ENCODE data around the gene ULK3. TPM values are rescaled to one million over a fixed set of nuclear protein-coding genes. Genes with fewer than 3 reads are reported as not detected.

Gene ULK3
- total RNA-seq, 1 donor from 2014 or later: 37.3 TPM

DNA sequence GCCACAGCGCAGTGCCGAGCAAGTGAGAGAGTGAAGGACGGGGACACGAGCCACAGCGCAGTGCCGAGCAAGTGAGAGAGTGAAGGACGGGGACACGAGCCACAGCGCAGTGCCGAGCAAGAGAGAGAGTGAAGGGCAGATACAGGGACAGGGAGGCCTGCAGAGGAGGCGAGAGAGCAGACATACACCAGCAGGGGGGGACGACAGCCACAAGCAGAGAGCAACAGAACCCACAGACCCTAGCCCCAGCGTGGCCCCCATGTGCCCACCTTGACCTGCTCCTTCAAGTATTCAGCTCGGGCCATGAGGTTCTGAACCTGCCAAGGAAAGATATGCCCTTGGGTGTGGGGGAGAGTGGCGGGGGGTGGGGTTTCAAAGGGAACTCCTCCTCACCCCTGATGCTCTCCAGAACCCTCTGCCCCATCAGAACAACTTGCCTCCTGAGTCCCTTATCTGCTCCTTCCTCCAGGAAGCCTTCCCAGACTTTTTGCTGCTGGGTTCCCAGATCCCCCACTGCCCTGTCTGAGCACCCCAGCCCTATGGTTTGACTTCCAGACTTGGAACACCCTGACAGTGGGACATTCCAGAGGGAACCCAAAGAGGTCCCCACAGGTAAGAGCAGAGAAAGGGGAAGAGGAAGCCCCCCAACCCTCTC lies 5.3 kb downstream of the ULK3 start:
- H3K27me3 Mint-ChIP-seq: no peaks in the 10 kb centered on the region
- H3K9me3 Mint-ChIP-seq (ENCODE audit: low read depth): no peaks in the 10 kb centered on the region
- peaks cover 8% of the 10 kb centered on the region for H3K4me1 Mint-ChIP-seq (ENCODE audit: low read depth)
- DNase-seq (ENCODE audit: low spot score, unreplicated experiment): no peak
- TF ChIP-seq, protein P1, sequence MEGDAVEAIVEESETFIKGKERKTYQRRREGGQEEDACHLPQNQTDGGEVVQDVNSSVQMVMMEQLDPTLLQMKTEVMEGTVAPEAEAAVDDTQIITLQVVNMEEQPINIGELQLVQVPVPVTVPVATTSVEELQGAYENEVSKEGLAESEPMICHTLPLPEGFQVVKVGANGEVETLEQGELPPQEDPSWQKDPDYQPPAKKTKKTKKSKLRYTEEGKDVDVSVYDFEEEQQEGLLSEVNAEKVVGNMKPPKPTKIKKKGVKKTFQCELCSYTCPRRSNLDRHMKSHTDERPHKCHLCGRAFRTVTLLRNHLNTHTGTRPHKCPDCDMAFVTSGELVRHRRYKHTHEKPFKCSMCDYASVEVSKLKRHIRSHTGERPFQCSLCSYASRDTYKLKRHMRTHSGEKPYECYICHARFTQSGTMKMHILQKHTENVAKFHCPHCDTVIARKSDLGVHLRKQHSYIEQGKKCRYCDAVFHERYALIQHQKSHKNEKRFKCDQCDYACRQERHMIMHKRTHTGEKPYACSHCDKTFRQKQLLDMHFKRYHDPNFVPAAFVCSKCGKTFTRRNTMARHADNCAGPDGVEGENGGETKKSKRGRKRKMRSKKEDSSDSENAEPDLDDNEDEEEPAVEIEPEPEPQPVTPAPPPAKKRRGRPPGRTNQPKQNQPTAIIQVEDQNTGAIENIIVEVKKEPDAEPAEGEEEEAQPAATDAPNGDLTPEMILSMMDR (IDR thresholded peaks at IDR 0.05; ENCODE audit: unreplicated experiment): no peak
- peaks cover 2% of the 10 kb centered on the region for H3K36me3 Mint-ChIP-seq (ENCODE audit: insufficient read depth)
- no peak overlapping the region for H3K4me3 Mint-ChIP-seq (ENCODE audit: low read depth)
- no peak overlapping the region for H3K27ac Mint-ChIP-seq

DNA sequence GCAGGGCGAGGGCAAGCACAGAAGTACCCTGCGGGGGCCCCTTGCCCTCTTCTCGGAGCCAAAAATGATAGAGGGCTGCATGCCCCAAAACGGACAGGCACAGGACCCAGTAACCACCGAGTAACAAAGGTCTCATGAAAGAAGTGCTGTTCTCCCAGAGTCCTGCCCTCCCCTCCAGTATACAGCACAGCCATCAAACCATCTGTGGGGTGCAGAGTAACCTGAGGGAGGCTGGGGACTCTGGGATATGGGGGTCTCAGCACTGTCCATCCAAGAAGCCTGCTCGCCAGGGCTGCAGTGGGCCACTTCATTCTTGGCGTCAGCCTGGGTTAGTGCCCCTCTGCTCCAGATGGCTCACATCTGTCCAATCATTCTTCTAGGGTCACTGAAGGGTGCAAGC lies 6.1 kb downstream of the ULK3 start:
- H3K4me1 Mint-ChIP-seq (ENCODE audit: low read depth): peaks cover 2% of the 10 kb centered on the region
- peaks cover 2% of the 10 kb centered on the region for H3K36me3 Mint-ChIP-seq (ENCODE audit: insufficient read depth)
- H3K27me3 Mint-ChIP-seq: no peaks in the 10 kb centered on the region
- H3K27ac Mint-ChIP-seq: no peak overlapping the region
- H3K9me3 Mint-ChIP-seq (ENCODE audit: low read depth): no peaks in the 10 kb centered on the region
- H3K4me3 Mint-ChIP-seq (ENCODE audit: low read depth): no peak overlapping the region
- TF ChIP-seq, protein P1 (IDR thresholded peaks at IDR 0.05; ENCODE audit: unreplicated experiment): no peak
- no peak for DNase-seq (ENCODE audit: low spot score, unreplicated experiment)

DNA sequence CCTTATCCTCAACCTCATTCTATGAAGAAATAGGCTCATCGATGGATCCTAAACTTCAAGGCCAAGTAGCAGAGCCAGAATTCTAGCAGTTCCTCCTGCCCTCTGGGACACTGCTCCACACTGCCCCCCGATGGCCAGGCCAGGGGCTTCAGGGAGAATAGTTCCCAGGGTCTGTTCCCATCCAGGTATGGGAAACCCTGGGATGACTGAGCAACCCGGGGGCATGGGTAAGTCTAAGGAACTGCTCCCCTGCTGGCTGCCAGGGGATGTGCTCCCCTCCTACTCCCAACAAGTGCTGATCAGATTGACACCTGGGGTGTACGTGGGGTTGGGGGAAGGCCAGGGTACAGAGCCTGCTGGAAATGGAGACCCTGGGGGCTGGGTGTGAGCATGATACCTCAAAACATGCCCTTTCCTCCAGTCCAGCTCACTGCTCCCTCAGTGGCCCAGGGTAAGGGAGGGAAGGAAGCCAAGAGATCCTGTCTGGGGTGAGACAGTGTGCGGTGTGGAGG lies 7.6 kb downstream of the ULK3 start:
- Mint-ChIP-seq H3K9me3 (ENCODE audit: low read depth) (no peaks in the 10 kb centered on the region), H3K36me3 (ENCODE audit: insufficient read depth) (peaks cover 2% of the 10 kb centered on the region), H3K27me3 (peaks cover 3% of the 10 kb centered on the region), H3K4me1 (ENCODE audit: low read depth) (no peaks in the 10 kb centered on the region), H3K4me3 (ENCODE audit: low read depth) (no peak overlapping the region), H3K27ac (peak overlapping the region; percentile 21)
- peak; percentile 69 for DNase-seq (ENCODE audit: low spot score, unreplicated experiment)
- TF ChIP-seq, protein P1 (IDR thresholded peaks at IDR 0.05; ENCODE audit: unreplicated experiment): peak; percentile 75

DNA sequence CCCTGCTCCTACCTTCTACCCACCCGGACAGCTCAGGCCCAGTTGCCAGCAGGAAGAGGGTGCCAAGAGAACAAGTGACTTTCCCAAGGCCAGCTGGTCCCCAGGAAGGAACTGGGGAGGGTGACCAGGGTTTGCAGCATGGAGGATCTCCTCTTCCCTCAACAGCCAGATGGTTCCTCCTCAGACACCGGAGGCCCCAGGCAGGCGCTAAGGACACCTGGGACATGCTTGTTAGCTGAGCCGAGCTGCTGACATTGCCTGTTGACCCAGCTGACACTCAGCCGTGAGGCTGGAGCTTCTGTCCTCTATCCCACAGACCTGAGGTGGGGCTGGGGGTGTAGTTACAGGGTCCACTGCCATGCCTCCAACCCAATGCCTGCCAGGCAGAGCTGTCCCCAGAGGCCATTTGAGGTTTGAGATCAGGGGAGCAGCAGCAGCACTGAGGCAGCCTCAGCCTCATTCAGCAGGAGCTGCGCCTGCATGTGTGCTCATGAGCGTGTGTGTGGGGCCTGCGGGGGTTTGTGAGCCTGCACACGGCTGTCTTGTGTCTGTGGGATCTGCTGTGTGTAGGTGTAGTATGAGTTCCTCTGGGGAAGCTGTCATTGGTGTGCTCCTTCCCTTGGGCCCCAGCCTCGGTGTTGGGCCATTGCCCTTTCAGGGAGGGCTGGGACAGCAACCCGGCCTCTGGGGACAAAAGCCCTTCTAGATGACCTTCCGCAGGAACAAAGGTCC lies 9.4 kb downstream of the ULK3 start:
- TF ChIP-seq, protein P1 (IDR thresholded peaks at IDR 0.05; ENCODE audit: unreplicated experiment): no peak
- no peaks in the 10 kb centered on the region for H3K9me3 Mint-ChIP-seq (ENCODE audit: low read depth)
- DNase-seq (ENCODE audit: low spot score, unreplicated experiment): no peak
- peaks cover 2% of the 10 kb centered on the region for H3K36me3 Mint-ChIP-seq (ENCODE audit: insufficient read depth)
- H3K27me3 Mint-ChIP-seq: peaks cover 12% of the 10 kb centered on the region
- no peak overlapping the region for H3K27ac Mint-ChIP-seq
- H3K4me3 Mint-ChIP-seq (ENCODE audit: low read depth): no peak overlapping the region
- no peaks in the 10 kb centered on the region for H3K4me1 Mint-ChIP-seq (ENCODE audit: low read depth)

DNA sequence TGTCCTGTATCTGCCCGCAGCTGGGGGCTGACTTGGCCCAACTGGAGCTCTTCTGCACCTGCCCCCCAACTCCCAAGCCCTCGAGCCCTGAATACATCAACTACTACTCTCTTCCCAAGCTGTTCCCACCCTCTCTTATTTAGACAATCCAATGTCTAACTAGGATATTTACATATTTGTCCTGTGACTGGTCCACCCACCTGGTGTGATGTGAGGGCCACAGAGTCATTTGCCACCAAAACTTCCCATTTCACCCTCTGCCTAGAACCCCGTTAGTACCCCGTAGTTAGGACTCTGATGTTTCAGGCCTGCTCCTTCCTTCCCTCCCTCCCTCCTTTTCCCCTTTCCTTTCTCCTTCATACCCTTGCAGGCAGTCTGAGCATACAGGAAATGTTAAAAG lies 10.1 kb downstream of the ULK3 start:
- Mint-ChIP-seq H3K9me3 (ENCODE audit: low read depth) (no peaks in the 10 kb centered on the region), H3K4me3 (ENCODE audit: low read depth) (no peak overlapping the region), H3K36me3 (ENCODE audit: insufficient read depth) (peaks cover 2% of the 10 kb centered on the region), H3K27ac (no peak overlapping the region), H3K27me3 (peaks cover 20% of the 10 kb centered on the region), H3K4me1 (ENCODE audit: low read depth) (no peaks in the 10 kb centered on the region)
- DNase-seq (ENCODE audit: low spot score, unreplicated experiment): no peak
- TF ChIP-seq, protein P1 (IDR thresholded peaks at IDR 0.05; ENCODE audit: unreplicated experiment): no peak
